ENCODE results near the gene LTBP2. TPM values are rescaled to one million over a fixed set of nuclear protein-coding genes. Genes with fewer than 3 reads are reported as not detected.

Gene LTBP2
- total RNA-seq, 1 experiment from 2014 or later, result 1.5 TPM

- ChIA-PET POLR2A (no interaction called here), CTCF (no interaction called here), RAD21 (ENCODE audit: low non-redundant PET in 1 of 2, low total read pairs in 2 of 2, uncharacterized antibody in 2 of 2, unreplicated experiment in 2 of 2) (no interaction called here)
- H3K9me2 ChIP-seq (ENCODE audit: insufficient read depth), result no peaks in the 10 kb centered on the region
- no peaks in the 10 kb centered on the region for H4K20me1 ChIP-seq (ENCODE audit: insufficient read depth)
- intact Hi-C loops (cut with micrococcal nuclease), result no loop called here
- no peaks in the 10 kb centered on the region for H3K27me3 ChIP-seq (ENCODE audit: insufficient read depth, low read length)
- no peak overlapping the region for H3K4me2 ChIP-seq (ENCODE audit: low read length)
- no peaks in the 10 kb centered on the region for H3K4me1 ChIP-seq (ENCODE audit: control insufficient read depth in 1 of 2, insufficient read depth in 2 of 2, low read length in 2 of 2)
- no peak overlapping the region for H3K27ac ChIP-seq (ENCODE audit: low read depth, low read length)
- DNase-seq (ENCODE audit: low read depth, low spot score) (no peak), ATAC-seq (no peak)
- no peaks in the 10 kb centered on the region for H3K79me2 ChIP-seq (ENCODE audit: insufficient read depth, low read length)
- TF ChIP-seq CEBPB (IDR thresholded peaks at IDR 0.05; ENCODE audit: low read depth) (no peak), TCF7L2 (IDR thresholded peaks at IDR 0.05; ENCODE audit: borderline replicate concordance, extremely low read depth, insufficient read depth, insufficient read length) (no peak), ATF3 (IDR thresholded peaks at IDR 0.05) (no peak), EZH2 (IDR thresholded peaks at IDR 0.05) (no peak), CBX3 (IDR thresholded peaks at IDR 0.05; ENCODE audit: low read depth) (no peak), ELF1 (IDR thresholded peaks at IDR 0.05; ENCODE audit: borderline replicate concordance, low read depth) (no peak), ZNF274 (IDR thresholded peaks at IDR 0.05; ENCODE audit: low read depth, low read length) (no peak), JUND (IDR thresholded peaks at IDR 0.05) (no peak), POLR2A (IDR thresholded peaks at IDR 0.05; ENCODE audit: borderline replicate concordance, extremely low read depth, insufficient read depth, insufficient read length) (no peak), SIN3A (IDR thresholded peaks at IDR 0.05; ENCODE audit: low read depth) (no peak), EZH2phosphoT487 (IDR thresholded peaks at IDR 0.05; ENCODE audit: borderline replicate concordance) (no peak), FOSL1 (IDR thresholded peaks at IDR 0.05; ENCODE audit: low read depth) (no peak)
- TF ChIP-seq, protein P1, sequence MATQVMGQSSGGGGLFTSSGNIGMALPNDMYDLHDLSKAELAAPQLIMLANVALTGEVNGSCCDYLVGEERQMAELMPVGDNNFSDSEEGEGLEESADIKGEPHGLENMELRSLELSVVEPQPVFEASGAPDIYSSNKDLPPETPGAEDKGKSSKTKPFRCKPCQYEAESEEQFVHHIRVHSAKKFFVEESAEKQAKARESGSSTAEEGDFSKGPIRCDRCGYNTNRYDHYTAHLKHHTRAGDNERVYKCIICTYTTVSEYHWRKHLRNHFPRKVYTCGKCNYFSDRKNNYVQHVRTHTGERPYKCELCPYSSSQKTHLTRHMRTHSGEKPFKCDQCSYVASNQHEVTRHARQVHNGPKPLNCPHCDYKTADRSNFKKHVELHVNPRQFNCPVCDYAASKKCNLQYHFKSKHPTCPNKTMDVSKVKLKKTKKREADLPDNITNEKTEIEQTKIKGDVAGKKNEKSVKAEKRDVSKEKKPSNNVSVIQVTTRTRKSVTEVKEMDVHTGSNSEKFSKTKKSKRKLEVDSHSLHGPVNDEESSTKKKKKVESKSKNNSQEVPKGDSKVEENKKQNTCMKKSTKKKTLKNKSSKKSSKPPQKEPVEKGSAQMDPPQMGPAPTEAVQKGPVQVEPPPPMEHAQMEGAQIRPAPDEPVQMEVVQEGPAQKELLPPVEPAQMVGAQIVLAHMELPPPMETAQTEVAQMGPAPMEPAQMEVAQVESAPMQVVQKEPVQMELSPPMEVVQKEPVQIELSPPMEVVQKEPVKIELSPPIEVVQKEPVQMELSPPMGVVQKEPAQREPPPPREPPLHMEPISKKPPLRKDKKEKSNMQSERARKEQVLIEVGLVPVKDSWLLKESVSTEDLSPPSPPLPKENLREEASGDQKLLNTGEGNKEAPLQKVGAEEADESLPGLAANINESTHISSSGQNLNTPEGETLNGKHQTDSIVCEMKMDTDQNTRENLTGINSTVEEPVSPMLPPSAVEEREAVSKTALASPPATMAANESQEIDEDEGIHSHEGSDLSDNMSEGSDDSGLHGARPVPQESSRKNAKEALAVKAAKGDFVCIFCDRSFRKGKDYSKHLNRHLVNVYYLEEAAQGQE (IDR thresholded peaks at IDR 0.05; ENCODE audit: low read depth), result no peak
- TF ChIP-seq, protein P2, sequence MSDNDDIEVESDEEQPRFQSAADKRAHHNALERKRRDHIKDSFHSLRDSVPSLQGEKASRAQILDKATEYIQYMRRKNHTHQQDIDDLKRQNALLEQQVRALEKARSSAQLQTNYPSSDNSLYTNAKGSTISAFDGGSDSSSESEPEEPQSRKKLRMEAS (IDR thresholded peaks at IDR 0.05), result no peak
- no peak overlapping the region for H2AFZ ChIP-seq (ENCODE audit: low read depth, low read length, poor library complexity, severe bottlenecking)
- no peaks in the 10 kb centered on the region for H3K36me3 ChIP-seq (ENCODE audit: control insufficient read depth in 1 of 2, insufficient read depth in 2 of 2, low read length in 2 of 2)
- no peak overlapping the region for H3K9ac ChIP-seq (ENCODE audit: low read length)
- no TSS peak for BruUV-seq (replicated peaks)
- no peak overlapping the region for H3K4me3 ChIP-seq (replicated peaks in 1 of 2; ENCODE audit: low read depth in 1 of 2, low read length in 2 of 2)
- H3K9me3 ChIP-seq (ENCODE audit: control insufficient read depth in 1 of 2, insufficient read depth in 1 of 2, low read depth in 1 of 2, low read length in 2 of 2), result no peaks in the 10 kb centered on the region
Observed at GRCh38 chr14:74541225-74541624, 70.8 kb downstream of the LTBP2 start.
